SK-N-SH treated with all-trans-retinoic acid at 6 μM for 48 hours (cell line): ENCODE measurements around the gene DNAH8.

Source experiments
- ATAC-seq: fragments of 200-7000 bp; cut with Tn5 transposase; 3 replicates; pipeline ENCODE4 v1.9.1; 2020; ENCODE audit warnings: mild to moderate bottlenecking, moderate library complexity
- ARNTL ChIP-seq: fragments of 450-650 bp; formaldehyde crosslinking; IDR thresholded peaks from 2 replicates; pipeline ENCODE4 v1.5.0; 2020; ENCODE audit warnings: low read depth, mild to moderate bottlenecking, moderate library complexity, borderline replicate concordance
- BACH2 ChIP-seq: fragments of 250-450 bp; sonication (Bioruptor Pico); IDR thresholded peaks from 2 replicates; pipeline ENCODE4 v1.9.0; 2021; ENCODE audit warnings: mild to moderate bottlenecking, borderline replicate concordance
- CREB5 ChIP-seq: fragments of 250-450 bp; sonication (Bioruptor Pico); IDR thresholded peaks from 2 replicates; pipeline ENCODE4 v1.5.1; 2020; ENCODE audit warnings: low read depth, mild to moderate bottlenecking, moderate library complexity
- CSDC2 ChIP-seq: fragments of 250-450 bp; sonication (Bioruptor Pico); IDR thresholded peaks from 2 replicates; pipeline ENCODE4 v1.5.0; 2020; ENCODE audit warnings: mild to moderate bottlenecking, moderate library complexity
- CSRNP3 ChIP-seq: fragments of 250-450 bp; sonication (Bioruptor Pico); IDR thresholded peaks from 2 replicates; pipeline ENCODE4 v1.5.1; 2021; ENCODE audit warnings: mild to moderate bottlenecking, moderate library complexity
- ESRRG ChIP-seq: fragments of 250-450 bp; sonication (Bioruptor Pico); IDR thresholded peaks from 2 replicates; pipeline ENCODE4 v1.6.1; 2021; ENCODE audit warnings: mild to moderate bottlenecking
- GLIS3 ChIP-seq: fragments of 250-450 bp; sonication (Bioruptor Pico); IDR thresholded peaks from 2 replicates; pipeline ENCODE4 v1.5.0; 2020; ENCODE audit warnings: mild to moderate bottlenecking, moderate library complexity
- ISL1 ChIP-seq: fragments of 250-450 bp; sonication (Bioruptor Pico); IDR thresholded peaks from 2 replicates; pipeline ENCODE4 v2.1.2; 2022; ENCODE audit warnings: mild to moderate bottlenecking, moderate library complexity
- OSR1 ChIP-seq: fragments of 250-450 bp; sonication (Bioruptor Pico); IDR thresholded peaks from 2 replicates; pipeline ENCODE4 v1.8.0; 2022; ENCODE audit warnings: moderate library complexity, mild to moderate bottlenecking, inconsistent platforms
- PATZ1 ChIP-seq: fragments of 250-450 bp; sonication (Bioruptor Pico); IDR thresholded peaks from 2 replicates; pipeline ENCODE4 v1.8.0; 2020; ENCODE audit warnings: mild to moderate bottlenecking, moderate library complexity, borderline replicate concordance
- POU6F1 ChIP-seq: fragments of 250-450 bp; sonication (Bioruptor Pico); IDR thresholded peaks from 2 replicates; pipeline ENCODE4 v1.8.0; 2021; ENCODE audit warnings: low read depth, mild to moderate bottlenecking, moderate library complexity, borderline replicate concordance
- RARB ChIP-seq: fragments of 250-450 bp; sonication (Bioruptor Pico); IDR thresholded peaks from 2 replicates; pipeline ENCODE4 v1.8.0; 2021; ENCODE audit warnings: mild to moderate bottlenecking, moderate library complexity
- SNAI2 ChIP-seq: fragments of 250-450 bp; sonication (Bioruptor Pico); IDR thresholded peaks from 2 replicates; pipeline ENCODE4 v1.5.0; 2020; ENCODE audit warnings: mild to moderate bottlenecking, moderate library complexity
- TCF4 ChIP-seq: fragments of 250-450 bp; sonication (Bioruptor Pico); IDR thresholded peaks from 2 replicates; pipeline ENCODE4 v1.8.0; 2021; ENCODE audit warnings: mild to moderate bottlenecking, moderate library complexity, borderline replicate concordance
- TOX ChIP-seq: fragments of 250-450 bp; sonication (Bioruptor Pico); IDR thresholded peaks from 2 replicates; pipeline ENCODE4 v1.8.0; 2021; ENCODE audit warnings: mild to moderate bottlenecking, moderate library complexity, borderline replicate concordance
- TSHZ2 ChIP-seq: fragments of 250-450 bp; sonication (Bioruptor Pico); IDR thresholded peaks from 2 replicates; pipeline ENCODE4 v1.5.0; 2020; ENCODE audit warnings: mild to moderate bottlenecking, moderate library complexity
- ZC3H10 ChIP-seq: fragments of 250-450 bp; sonication (Bioruptor Pico); IDR thresholded peaks from 2 replicates; pipeline ENCODE4 v1.5.1; 2021; ENCODE audit warnings: mild to moderate bottlenecking, moderate library complexity
- ZFP3 ChIP-seq: fragments of 250-450 bp; sonication (Bioruptor Pico); IDR thresholded peaks from 2 replicates; pipeline ENCODE4 v1.5.0; 2020; ENCODE audit warnings: mild to moderate bottlenecking, moderate library complexity
- ZFP30 ChIP-seq: fragments of 450-650 bp; formaldehyde crosslinking; IDR thresholded peaks from 2 replicates; pipeline ENCODE4 v1.5.0; 2022; ENCODE audit warnings: mild to moderate bottlenecking, moderate library complexity
- ZNF565 ChIP-seq: fragments of 450-650 bp; formaldehyde crosslinking; conservative IDR thresholded peaks from 2 replicates; pipeline ENCODE4 v1.5.0; 2020; ENCODE audit warnings: low read depth, mild to moderate bottlenecking, moderate library complexity
- ZNF70 ChIP-seq: fragments of 450-650 bp; formaldehyde crosslinking; IDR thresholded peaks from 2 replicates; pipeline ENCODE4 v1.5.0; 2020; ENCODE audit warnings: mild to moderate bottlenecking, moderate library complexity
- ZNF8 ChIP-seq: fragments of 450-650 bp; formaldehyde crosslinking; IDR thresholded peaks from 2 replicates; pipeline ENCODE4 v1.5.0; 2020; ENCODE audit warnings: mild to moderate bottlenecking, moderate library complexity

Gene DNAH8

GRCh38 chr6:38775870-38776269 lies 60.8 kb downstream of the DNAH8 start (continued):
- TF ChIP-seq TSHZ2 (CRISPR knock-in tag) (no peak), ESRRG (no peak), TCF4 (CRISPR knock-in tag) (no peak), OSR1 (no peak), ZFP30 (no peak), ZNF8 (CRISPR knock-in tag) (no peak), TOX (CRISPR knock-in tag) (no peak), CSRNP3 (no peak), BACH2 (CRISPR knock-in tag) (no peak), ARNTL (CRISPR knock-in tag) (no peak), ZNF70 (CRISPR knock-in tag) (no peak), ZFP3 (no peak)

- peak; percentile 90 for ATAC-seq
- TF ChIP-seq ZC3H10 (CRISPR knock-in tag), result no peak
- TF ChIP-seq RARB (CRISPR knock-in tag), result no peak
- TF ChIP-seq TSHZ2 (CRISPR knock-in tag), result no peak
- no peak for TF ChIP-seq ZFP30
- TF ChIP-seq ISL1 (CRISPR knock-in tag), result peak; percentile 84
- TF ChIP-seq TCF4 (CRISPR knock-in tag), result no peak
- no peak for TF ChIP-seq PATZ1 (CRISPR knock-in tag)
- TF ChIP-seq GLIS3, result 0 out of 2 replicates have a peak, but pooled peaks have one; percentile 40
- no peak for TF ChIP-seq ZNF70 (CRISPR knock-in tag)
- no peak for TF ChIP-seq SNAI2 (CRISPR knock-in tag)
- TF ChIP-seq ESRRG, result no peak
Observed at GRCh38 chr6:38776515-38776914, 61.4 kb downstream of the DNAH8 start.

GRCh38 chr6:38779310-38780062 lies 64.4 kb downstream of the DNAH8 start:
- no peak for ATAC-seq
- no peak for TF ChIP-seq POU6F1 (CRISPR knock-in tag)
- no peak for TF ChIP-seq CREB5 (CRISPR knock-in tag)
- no peak for TF ChIP-seq ZC3H10 (CRISPR knock-in tag)
- no peak for TF ChIP-seq TSHZ2 (CRISPR knock-in tag)
- no peak for TF ChIP-seq ZNF565 (CRISPR knock-in tag)
- TF ChIP-seq TCF4 (CRISPR knock-in tag), result no peak
- no peak for TF ChIP-seq ZFP30
- no peak for TF ChIP-seq TOX (CRISPR knock-in tag)
- TF ChIP-seq OSR1, result no peak
- TF ChIP-seq SNAI2 (CRISPR knock-in tag), result no peak
- TF ChIP-seq CSDC2 (CRISPR knock-in tag), result no peak
- TF ChIP-seq BACH2 (CRISPR knock-in tag), result no peak
- no peak for TF ChIP-seq ZNF70 (CRISPR knock-in tag)
